Naive B cell (primary cell): ENCODE measurements around the gene CRADD. TPM values are rescaled to one million over a fixed set of nuclear protein-coding genes. Genes with fewer than 3 reads are reported as not detected.
"Not testable (repeated sequence)": the region's sequence is repeated elsewhere in the genome, so short reads cannot be mapped to it uniquely, and the experiment has no call there.

Source experiments
- ATAC-seq, 2 donors: fragments of 150-1000 bp; cut with Tn5 transposase; 2 replicates each; pipeline ENCODE4 v1.10.0; 2021; ENCODE audit warnings: low read depth in 2 of 2, mild to moderate bottlenecking in 2 of 2, moderate library complexity in 2 of 2
- DNase-seq: peaks from one replicate; pipeline ENCODE4 v3.0.0; 2022
- H3K27ac Mint-ChIP-seq, 6 donors: one replicate each; pipeline ENCODE4 v1.8.0; 2020 to 2022; ENCODE audit warnings: mild to moderate bottlenecking in 6 of 6, mixed read lengths in 6 of 6, moderate library complexity in 5 of 6, inconsistent platforms in 2 of 6
- H3K27me3 Mint-ChIP-seq, 3 donors: one replicate each; pipeline ENCODE4 v1.8.0; 2021 to 2022; ENCODE audit warnings: mixed read lengths in 3 of 3, mild to moderate bottlenecking in 1 of 3
- H3K36me3 Mint-ChIP-seq, 2 donors: one replicate each; pipeline ENCODE4 v1.8.0; 2020 to 2022; ENCODE audit warnings: mixed read lengths in 2 of 2, inconsistent platforms in 1 of 2, mild to moderate bottlenecking in 1 of 2
- H3K4me1 Mint-ChIP-seq, 3 donors: one replicate each; pipeline ENCODE4 v1.8.0; 2020 to 2022; ENCODE audit warnings: mixed read lengths in 3 of 3, inconsistent platforms in 1 of 3, mild to moderate bottlenecking in 1 of 3, moderate library complexity in 1 of 3
- H3K4me3 Mint-ChIP-seq, 8 donors: one replicate each; pipeline ENCODE4 v1.8.0; 2020 to 2022; ENCODE audit warnings: mild to moderate bottlenecking in 8 of 8, mixed read lengths in 8 of 8, moderate library complexity in 8 of 8, inconsistent platforms in 2 of 8
- H3K9me3 Mint-ChIP-seq, 7 donors: one replicate each; pipeline ENCODE4 v1.8.0; 2020 to 2022; ENCODE audit warnings: mixed read lengths in 7 of 7, mild to moderate bottlenecking in 5 of 7, inconsistent platforms in 2 of 7, moderate library complexity in 1 of 7
- polyA plus RNA-seq, 6 donors: library from polyadenylated mRNA; unstranded; fragments of 300-500 nt; fragmentation: Illumina TruSeq; gene quantifications; one replicate each; pipeline ENCODE4 v1.2.3, GENCODE V29; 2021; ENCODE audit warnings: low read depth in 6 of 6

CRADD gene
- polyA plus RNA-seq, 6 donors from 2014 or later, result 11.1 to 21.1 (median 11.1) TPM

- H3K4me1 Mint-ChIP-seq, result peaks cover 9 to 31% (median 10%) of the 10 kb centered on the region in 3 donors
- no peak overlapping the region for H3K4me3 Mint-ChIP-seq
- no peaks in the 10 kb centered on the region for H3K9me3 Mint-ChIP-seq
- H3K27ac Mint-ChIP-seq, result peak overlapping the region in 1 of 6 donors; percentile 18
- H3K36me3 Mint-ChIP-seq, result peaks cover 6 to 10% of the 10 kb centered on the region in 2 donors
- no peak for ATAC-seq
- DNase-seq, result no peak
- H3K27me3 Mint-ChIP-seq, result no peaks in the 10 kb centered on the region
Observed at GRCh38 chr12:93702707-93703315, 25.6 kb downstream of the CRADD start.

GRCh38 chr12:93704122-93704521 is 26.9 kb downstream of the CRADD start:
- Mint-ChIP-seq H3K27ac (no peak overlapping the region), H3K9me3 (peaks cover under 1 to 6% (median 3%) of the 10 kb centered on the region in 7 donors), H3K36me3 (peaks cover 6 to 19% of the 10 kb centered on the region in 2 donors), H3K4me1 (peaks cover 9 to 27% (median 14%) of the 10 kb centered on the region in 3 donors), H3K4me3 (no peak overlapping the region), H3K27me3 (no peaks in the 10 kb centered on the region)
- no peak for DNase-seq
- no peak for ATAC-seq

DNA sequence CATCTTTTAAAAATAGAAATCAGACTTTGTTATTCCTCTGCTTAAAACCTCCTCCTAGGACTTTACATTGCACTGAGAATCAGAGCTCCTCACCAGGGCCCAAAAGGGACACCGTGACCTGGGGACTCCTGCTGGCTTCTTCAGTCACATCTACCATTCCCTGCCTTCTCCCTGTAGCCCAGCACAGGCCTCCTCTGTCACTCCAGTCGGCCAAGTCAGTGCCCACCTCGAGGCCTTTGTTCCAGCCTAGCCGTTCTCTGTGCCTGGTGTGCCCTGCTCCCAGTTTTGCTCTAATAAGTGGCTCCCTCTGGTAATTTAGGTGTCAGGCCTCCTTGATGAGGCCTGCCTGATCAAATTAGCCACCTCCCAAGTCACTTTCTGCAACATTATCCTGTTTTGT is 27.4 kb downstream of the CRADD start:
- ATAC-seq, result no peak
- no peaks in the 10 kb centered on the region for H3K27me3 Mint-ChIP-seq
- peak overlapping the region in 2 of 6 donors; percentile 16 to 47 for H3K27ac Mint-ChIP-seq
- H3K4me1 Mint-ChIP-seq, result peaks cover 9 to 27% (median 14%) of the 10 kb centered on the region in 3 donors
- peaks cover 5 to 10% (median 7%) of the 10 kb centered on the region in 7 donors for H3K9me3 Mint-ChIP-seq
- H3K4me3 Mint-ChIP-seq, result no peak overlapping the region
- peaks cover 6 to 19% of the 10 kb centered on the region in 2 donors for H3K36me3 Mint-ChIP-seq
- DNase-seq, result no peak

GRCh38 chr12:93705237-93705636 is 28.1 kb downstream of the CRADD start:
- Mint-ChIP-seq H3K9me3 (peaks cover 5 to 14% (median 10%) of the 10 kb centered on the region in 7 donors), H3K27ac (peak overlapping the region in 1 of 6 donors; percentile 30), H3K27me3 (no peaks in the 10 kb centered on the region), H3K4me1 (peaks cover 9 to 27% (median 14%) of the 10 kb centered on the region in 3 donors), H3K36me3 (peaks cover 6 to 19% of the 10 kb centered on the region in 2 donors), H3K4me3 (no peak overlapping the region)
- ATAC-seq, result no peak
- no peak for DNase-seq

DNA sequence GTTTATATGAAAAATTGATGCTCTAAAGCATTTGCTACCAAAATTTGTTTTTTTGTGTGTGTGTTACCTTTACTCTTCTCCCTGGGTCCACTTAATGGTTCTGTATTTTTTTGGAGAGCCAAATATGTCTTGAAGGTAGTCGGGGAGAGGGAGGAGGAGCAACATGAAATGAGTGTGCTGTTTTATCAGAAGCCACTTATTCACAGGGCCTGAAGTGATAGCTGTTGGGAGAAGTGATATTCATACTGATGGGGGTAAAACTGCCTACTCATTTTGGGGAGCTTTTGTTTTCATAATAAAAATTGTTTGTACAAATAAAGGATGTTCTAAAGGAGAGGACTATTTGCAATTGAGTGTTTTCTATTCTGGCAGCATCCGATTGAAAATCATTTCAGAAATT is 29.2 kb downstream of the CRADD start:
- peaks cover 5 to 14% (median 10%) of the 10 kb centered on the region in 7 donors for H3K9me3 Mint-ChIP-seq

DNA sequence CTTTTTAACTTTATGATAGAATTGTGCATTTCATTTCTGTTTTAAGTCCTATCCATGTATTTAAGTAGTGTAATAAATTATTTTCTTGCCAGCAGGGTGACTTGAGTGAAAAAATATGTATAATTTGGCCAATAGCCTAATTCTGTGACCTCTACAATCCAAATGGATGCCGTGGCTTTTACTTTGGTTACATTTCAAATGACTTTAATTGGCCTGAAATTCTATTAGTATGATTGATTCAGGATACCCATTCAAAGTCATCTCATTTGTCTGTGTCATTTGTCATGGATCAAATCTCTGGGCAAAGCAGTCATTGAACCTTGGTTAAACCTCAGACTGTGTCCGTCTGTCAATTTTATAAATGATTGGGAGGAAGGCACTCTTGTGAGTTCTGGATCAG is 29.6 kb downstream of the CRADD start:
- DNase-seq (no peak), ATAC-seq (no peak)
- peaks cover 6 to 19% of the 10 kb centered on the region in 2 donors for H3K36me3 Mint-ChIP-seq
- H3K9me3 Mint-ChIP-seq, result peaks cover 5 to 14% (median 10%) of the 10 kb centered on the region in 7 donors
- H3K4me3 Mint-ChIP-seq, result no peak overlapping the region
- no peak overlapping the region for H3K27ac Mint-ChIP-seq
- H3K4me1 Mint-ChIP-seq, result peaks cover 9 to 27% (median 22%) of the 10 kb centered on the region in 3 donors
- H3K27me3 Mint-ChIP-seq, result no peaks in the 10 kb centered on the region

More for the DNA sequence above, 29.2 kb downstream of the CRADD start:
- DNase-seq, result no peak
- no peak for ATAC-seq
- H3K27ac Mint-ChIP-seq, result no peak overlapping the region
- H3K4me1 Mint-ChIP-seq, result peaks cover 9 to 26% (median 19%) of the 10 kb centered on the region in 3 donors
- H3K27me3 Mint-ChIP-seq, result no peaks in the 10 kb centered on the region
- no peak overlapping the region for H3K4me3 Mint-ChIP-seq
- H3K36me3 Mint-ChIP-seq, result peaks cover 6 to 19% of the 10 kb centered on the region in 2 donors

DNA sequence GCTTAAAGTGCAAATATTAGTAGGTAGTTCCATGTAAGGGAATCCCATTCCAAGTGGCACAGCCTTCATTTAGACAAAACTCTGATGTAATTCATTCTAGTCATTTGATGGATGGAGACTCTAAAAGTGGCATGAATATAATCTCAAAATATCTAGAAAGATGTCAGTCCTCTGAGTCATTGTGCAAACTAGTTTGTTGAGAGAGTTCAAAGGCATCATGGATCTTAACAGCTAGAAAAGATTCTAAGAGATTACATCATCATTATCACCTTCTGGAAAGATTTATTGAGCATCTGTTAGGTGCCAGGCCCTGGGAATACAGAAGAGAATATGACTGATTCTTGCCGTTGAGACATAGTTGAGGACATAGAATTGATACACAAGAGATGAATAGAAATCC is 30.7 kb downstream of the CRADD start:
- peaks cover 6 to 19% of the 10 kb centered on the region in 2 donors for H3K36me3 Mint-ChIP-seq
- H3K9me3 Mint-ChIP-seq, result peaks cover 5 to 16% (median 10%) of the 10 kb centered on the region in 7 donors
- H3K27ac Mint-ChIP-seq, result no peak overlapping the region
- no peak overlapping the region for H3K4me3 Mint-ChIP-seq
- DNase-seq (no peak), ATAC-seq (no peak)
- H3K4me1 Mint-ChIP-seq, result peaks cover 9 to 25% (median 22%) of the 10 kb centered on the region in 3 donors
- H3K27me3 Mint-ChIP-seq, result no peaks in the 10 kb centered on the region

DNA sequence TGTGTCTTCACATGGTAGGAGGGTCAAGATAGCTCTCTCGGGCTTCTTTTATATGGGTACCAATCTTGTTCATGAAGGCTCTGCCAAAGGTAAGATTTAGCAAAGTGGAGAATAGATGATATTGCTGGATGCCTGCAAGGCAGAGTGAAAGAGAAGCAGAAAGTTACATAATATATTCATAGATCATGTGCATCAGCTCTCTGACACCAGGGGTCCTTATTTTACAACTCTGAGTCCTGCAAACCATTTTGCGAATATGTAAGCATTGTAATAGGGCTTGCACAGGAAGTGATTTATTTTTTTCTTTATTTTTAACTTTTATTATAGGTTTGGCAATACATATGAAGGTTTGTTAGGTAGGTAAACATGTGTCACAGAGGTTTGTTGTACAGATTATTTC is 31.8 kb downstream of the CRADD start:
- DNase-seq (no peak), ATAC-seq (no peak)
- Mint-ChIP-seq H3K36me3 (peaks cover 6 to 19% of the 10 kb centered on the region in 2 donors), H3K27me3 (no peaks in the 10 kb centered on the region), H3K27ac (no peak overlapping the region), H3K4me1 (peaks cover 9 to 25% (median 22%) of the 10 kb centered on the region in 3 donors), H3K9me3 (peaks cover 5 to 16% (median 10%) of the 10 kb centered on the region in 7 donors), H3K4me3 (no peak overlapping the region)

DNA sequence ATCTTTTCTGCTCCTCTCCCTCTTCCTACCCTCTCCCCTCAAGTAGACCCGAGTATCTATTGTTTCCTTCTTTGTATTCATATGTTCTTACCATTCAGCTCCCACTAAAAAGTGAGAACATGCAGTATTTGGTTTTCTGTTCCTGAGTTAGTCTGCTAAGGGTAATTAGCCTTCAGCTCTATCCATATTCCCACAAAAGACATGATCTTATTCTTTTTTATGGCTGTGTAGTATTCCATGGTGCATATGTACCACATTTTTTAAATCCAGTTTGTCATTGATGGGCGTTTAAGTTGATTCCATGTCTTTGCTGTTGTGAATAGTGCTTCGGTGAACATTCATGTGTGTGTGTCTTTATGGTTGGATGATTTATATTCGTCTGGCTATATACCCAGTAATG is 32.2 kb downstream of the CRADD start:
- peaks cover 5 to 16% (median 10%) of the 10 kb centered on the region in 7 donors for H3K9me3 Mint-ChIP-seq
- peaks cover 6 to 15% of the 10 kb centered on the region in 2 donors for H3K36me3 Mint-ChIP-seq
- H3K4me1 Mint-ChIP-seq, result peaks cover 6 to 22% (median 18%) of the 10 kb centered on the region in 3 donors
- H3K4me3 Mint-ChIP-seq, result no peak overlapping the region
- H3K27me3 Mint-ChIP-seq, result no peaks in the 10 kb centered on the region
- DNase-seq, result no peak
- ATAC-seq, result no peak
- H3K27ac Mint-ChIP-seq, result no peak overlapping the region

GRCh38 chr12:93710574-93710926 is 33.4 kb downstream of the CRADD start:
- no peak for ATAC-seq

DNA sequence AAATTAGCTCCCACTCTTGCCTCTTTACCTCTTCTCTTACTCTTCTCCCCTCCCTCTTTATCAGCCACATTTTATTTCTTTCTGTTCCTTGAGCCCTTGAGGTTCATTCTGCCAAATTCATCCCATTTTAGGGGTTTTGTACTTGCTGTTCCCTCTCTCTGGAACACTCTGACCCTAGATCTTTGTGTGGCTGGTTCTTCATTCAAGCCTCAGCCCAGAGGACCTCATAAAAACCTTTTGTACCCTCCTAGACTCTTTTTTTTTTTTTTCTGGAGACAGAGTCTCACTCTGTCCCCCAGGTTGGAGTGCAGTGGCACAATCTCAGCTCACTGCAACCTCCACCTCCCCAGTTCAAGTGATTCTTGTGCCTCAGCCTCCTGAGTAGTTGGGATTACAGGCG is 34.3 kb downstream of the CRADD start:
- H3K4me1 Mint-ChIP-seq, result peaks cover 0 to 15% (median 11%) of the 10 kb centered on the region in 3 donors
- peaks cover 5 to 16% (median 10%) of the 10 kb centered on the region in 7 donors for H3K9me3 Mint-ChIP-seq
- H3K27me3 Mint-ChIP-seq, DNase-seq, H3K36me3 Mint-ChIP-seq, ATAC-seq: not testable (repeated sequence)
- H3K27ac Mint-ChIP-seq, result peak overlapping the region in 1 of 6 donors; percentile 60
- H3K4me3 Mint-ChIP-seq, result peak overlapping the region in 1 of 8 donors; percentile 17

More at GRCh38 chr12:93710574-93710926, 33.4 kb downstream of the CRADD start:
- no peaks in the 10 kb centered on the region for H3K27me3 Mint-ChIP-seq
- no peak overlapping the region for H3K4me3 Mint-ChIP-seq
- DNase-seq, result no peak
- H3K27ac Mint-ChIP-seq, result no peak overlapping the region
- peaks cover 0 to 9% of the 10 kb centered on the region in 2 donors for H3K36me3 Mint-ChIP-seq
- peaks cover 5 to 16% (median 10%) of the 10 kb centered on the region in 7 donors for H3K9me3 Mint-ChIP-seq
- H3K4me1 Mint-ChIP-seq, result peaks cover 0 to 15% (median 11%) of the 10 kb centered on the region in 3 donors

DNA sequence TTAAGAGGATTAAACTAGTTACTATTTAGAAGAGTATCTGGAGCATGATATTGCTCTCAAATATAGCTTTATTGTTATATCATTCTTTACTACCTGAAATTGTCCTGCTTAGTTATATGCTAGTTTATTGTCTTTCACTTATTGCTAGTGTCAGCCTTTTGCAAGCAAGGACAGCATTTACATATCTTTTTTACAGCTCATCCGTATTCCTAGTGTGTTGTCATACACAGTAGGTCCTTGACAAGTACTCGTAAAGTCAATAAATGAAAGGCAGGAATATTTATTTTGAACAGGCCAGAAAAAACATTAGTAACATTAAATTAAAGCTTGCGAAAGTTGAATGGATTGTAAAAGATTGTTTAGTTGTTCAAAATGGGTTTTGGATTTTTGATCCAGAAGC is 35.0 kb downstream of the CRADD start:
- Mint-ChIP-seq H3K9me3 (peaks cover 5 to 16% (median 10%) of the 10 kb centered on the region in 7 donors), H3K4me1 (peaks cover 0 to 15% (median 11%) of the 10 kb centered on the region in 3 donors), H3K4me3 (no peak overlapping the region), H3K27me3 (no peaks in the 10 kb centered on the region), H3K27ac (peak overlapping the region in 2 of 6 donors; percentile 4 to 52), H3K36me3 (peaks cover 0 to 9% of the 10 kb centered on the region in 2 donors)
- DNase-seq, result no peak
- no peak for ATAC-seq

DNA sequence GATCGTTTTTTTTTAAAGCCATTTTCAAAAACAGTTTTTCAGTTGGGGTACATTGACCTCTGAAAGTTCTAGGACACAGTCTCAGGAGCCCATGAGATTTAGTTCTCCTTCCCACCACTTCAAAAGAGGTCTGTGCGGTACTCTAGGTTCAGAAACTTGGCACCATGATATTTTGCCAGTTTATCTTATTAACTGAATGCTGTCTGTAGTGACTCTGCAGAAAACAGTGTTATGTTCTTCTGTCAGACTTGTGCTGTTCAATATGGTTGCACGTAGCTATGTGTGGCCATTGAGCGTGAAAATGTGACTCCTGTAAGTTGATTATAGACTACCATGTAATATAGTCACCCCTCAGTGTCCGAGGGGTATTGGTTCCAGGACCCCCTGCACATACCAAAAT is 35.9 kb downstream of the CRADD start:
- ATAC-seq, result no peak

DNA sequence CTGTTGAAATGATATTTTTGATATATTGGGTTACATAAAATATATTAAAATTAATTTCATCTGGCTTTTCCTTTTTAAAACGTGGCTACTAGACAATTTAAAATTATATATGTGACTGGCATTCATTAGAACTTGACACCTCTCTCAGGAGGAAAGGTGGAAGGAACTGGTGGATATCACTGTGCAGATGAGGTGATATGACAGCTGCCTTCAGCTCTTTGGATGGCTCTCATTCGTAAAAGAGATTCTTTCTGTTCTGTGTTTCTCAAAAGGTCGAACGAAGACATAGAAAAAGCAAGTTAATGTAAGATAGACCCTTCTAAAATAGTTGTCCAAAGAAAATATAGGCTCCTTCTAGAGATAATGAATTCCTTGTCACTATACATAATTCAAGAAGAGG is 36.6 kb downstream of the CRADD start:
- H3K4me3 Mint-ChIP-seq, result no peak overlapping the region
- peaks cover under 1 to 12% of the 10 kb centered on the region in 2 donors for H3K36me3 Mint-ChIP-seq
- H3K27me3 Mint-ChIP-seq, result no peaks in the 10 kb centered on the region
- no peak overlapping the region for H3K27ac Mint-ChIP-seq
- no peak for DNase-seq
- H3K9me3 Mint-ChIP-seq, result peaks cover 0 to 25% (median 16%) of the 10 kb centered on the region in 7 donors
- H3K4me1 Mint-ChIP-seq, result peaks cover 0 to 11% (median 11%) of the 10 kb centered on the region in 3 donors
- no peak for ATAC-seq

More for the DNA sequence above, 35.9 kb downstream of the CRADD start:
- DNase-seq, result no peak
- H3K27ac Mint-ChIP-seq, result no peak overlapping the region
- H3K9me3 Mint-ChIP-seq, result peaks cover 5 to 18% (median 13%) of the 10 kb centered on the region in 7 donors
- peaks cover 0 to 15% (median 11%) of the 10 kb centered on the region in 3 donors for H3K4me1 Mint-ChIP-seq
- H3K36me3 Mint-ChIP-seq, result peaks cover 5 to 8% of the 10 kb centered on the region in 2 donors
- no peaks in the 10 kb centered on the region for H3K27me3 Mint-ChIP-seq
- no peak overlapping the region for H3K4me3 Mint-ChIP-seq
